ENCODE measurements around the gene ZFAND6. TPM values are rescaled to one million over a fixed set of nuclear protein-coding genes. Genes with fewer than 3 reads are reported as not detected.

The ZFAND6 gene
- total RNA-seq, 1 experiment from 2014 or later, result 89.7 TPM

DNA sequence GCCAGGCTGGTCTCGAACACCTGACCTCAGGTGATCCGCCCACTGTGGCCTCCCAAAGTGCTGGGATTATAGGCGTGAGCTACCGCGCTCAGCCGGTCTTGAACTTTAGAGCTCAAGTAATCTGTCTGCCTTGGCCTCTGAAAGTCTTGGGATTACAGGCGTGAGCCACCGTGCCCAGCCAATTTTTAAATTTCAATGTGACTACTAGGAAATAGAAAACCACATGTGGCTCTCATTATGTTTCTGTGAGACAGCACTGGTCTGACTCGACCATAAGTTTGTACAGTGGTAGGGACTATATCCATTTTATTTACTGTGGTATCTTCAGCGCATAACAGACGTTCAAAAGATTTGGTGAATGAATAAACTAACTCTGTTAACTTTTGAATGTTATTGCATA lies 9.1 kb downstream of the ZFAND6 start:
- peak overlapping the region in 1 of 3 experiments; percentile 12; a peak in 2 of 7 replicates for H3K27ac Mint-ChIP-seq
- Histone ChIP-seq H2AFZ (ENCODE audit: low read length) (no peak overlapping the region), H4K91ac (ENCODE audit: insufficient read length, low read depth, low read length) (no peak overlapping the region), H3K18ac (ENCODE audit: insufficient read length, low read depth, low read length) (no peak overlapping the region), H2BK12ac (ENCODE audit: insufficient read length, low read depth, low read length) (no peak overlapping the region), H3K23me2 (ENCODE audit: insufficient read length, low read depth, low read length, poor library complexity, severe bottlenecking) (no peaks in the 10 kb centered on the region), H3K4me1 (ENCODE audit: insufficient read depth, low read length) (peaks cover 5% of the 10 kb centered on the region; the same call in 1 of the 2 replicates), H2BK120ac (ENCODE audit: low read depth, low read length, poor library complexity, severe bottlenecking) (no peak overlapping the region), H2BK20ac (ENCODE audit: low read depth, low read length, poor library complexity, severe bottlenecking) (no peak overlapping the region), H3K27me3 (ENCODE audit: insufficient read depth, low read length) (no peaks in the 10 kb centered on the region), H3K4me2 (ENCODE audit: insufficient read depth, insufficient read length, low read length) (no peak overlapping the region), H3K27ac (ENCODE audit: insufficient read length, low read depth, low read length) (no peak overlapping the region), H2BK15ac (ENCODE audit: low read depth, low read length) (no peak overlapping the region), H4K5ac (ENCODE audit: insufficient read length, low read depth, low read length) (no peak overlapping the region), H3K79me1 (ENCODE audit: insufficient read depth, low read depth, low read length, poor library complexity, severe bottlenecking) (peaks cover 3% of the 10 kb centered on the region), H3T11ph (ENCODE audit: low read length) (no peak overlapping the region), H2BK5ac (ENCODE audit: insufficient read length, low read length) (no peak overlapping the region), H3K4ac (ENCODE audit: low read depth, low read length) (no peak overlapping the region), H2AK5ac (ENCODE audit: insufficient read length, low read length) (no peak overlapping the region), H3K23ac (ENCODE audit: insufficient read length, low read depth, low read length) (no peak overlapping the region), H3K56ac (ENCODE audit: insufficient read length, low read depth, low read length) (no peak overlapping the region), H3K9ac (ENCODE audit: extremely low read depth, insufficient read length, low read length) (no peak overlapping the region), H4K8ac (replicated peaks; ENCODE audit: insufficient read length, low read depth, low read length) (no peak overlapping the region), H3K79me2 (ENCODE audit: insufficient read depth, low read length) (peaks cover 25% of the 10 kb centered on the region; the same call in 1 of the 2 replicates), H4K20me1 (ENCODE audit: control insufficient read depth, insufficient read depth, insufficient read length) (no peaks in the 10 kb centered on the region), H3K9me3 (ENCODE audit: control insufficient read depth, low read depth, low read length) (no peaks in the 10 kb centered on the region), H3K14ac (ENCODE audit: insufficient read depth, low read length) (no peak overlapping the region)
- DNase-seq, result no peak
- no peaks in the 10 kb centered on the region for H3K36me3 Mint-ChIP-seq (ENCODE audit: insufficient read depth in 1 of 3, low read depth in 3 of 3)
- H3K27me3 Mint-ChIP-seq (ENCODE audit: low read depth), result no peaks in the 10 kb centered on the region
- H3K4me3 Mint-ChIP-seq, result no peak overlapping the region; a peak in 1 of 5 replicates
- no CpG with 5 or more reads among the region's 11 CpGs for WGBS (ENCODE audit: extremely low coverage, insufficient read length, low lambda C conversion rate)
- peaks cover 45 to 50% of the 10 kb centered on the region in 2 experiments for H3K4me1 Mint-ChIP-seq
- TF ChIP-seq, protein P1, sequence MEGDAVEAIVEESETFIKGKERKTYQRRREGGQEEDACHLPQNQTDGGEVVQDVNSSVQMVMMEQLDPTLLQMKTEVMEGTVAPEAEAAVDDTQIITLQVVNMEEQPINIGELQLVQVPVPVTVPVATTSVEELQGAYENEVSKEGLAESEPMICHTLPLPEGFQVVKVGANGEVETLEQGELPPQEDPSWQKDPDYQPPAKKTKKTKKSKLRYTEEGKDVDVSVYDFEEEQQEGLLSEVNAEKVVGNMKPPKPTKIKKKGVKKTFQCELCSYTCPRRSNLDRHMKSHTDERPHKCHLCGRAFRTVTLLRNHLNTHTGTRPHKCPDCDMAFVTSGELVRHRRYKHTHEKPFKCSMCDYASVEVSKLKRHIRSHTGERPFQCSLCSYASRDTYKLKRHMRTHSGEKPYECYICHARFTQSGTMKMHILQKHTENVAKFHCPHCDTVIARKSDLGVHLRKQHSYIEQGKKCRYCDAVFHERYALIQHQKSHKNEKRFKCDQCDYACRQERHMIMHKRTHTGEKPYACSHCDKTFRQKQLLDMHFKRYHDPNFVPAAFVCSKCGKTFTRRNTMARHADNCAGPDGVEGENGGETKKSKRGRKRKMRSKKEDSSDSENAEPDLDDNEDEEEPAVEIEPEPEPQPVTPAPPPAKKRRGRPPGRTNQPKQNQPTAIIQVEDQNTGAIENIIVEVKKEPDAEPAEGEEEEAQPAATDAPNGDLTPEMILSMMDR (conservative IDR thresholded peaks at IDR 0.05), result no peak
- no peaks in the 10 kb centered on the region for H3K9me3 Mint-ChIP-seq

All from H9 (cell line).